Mesenchymal stem cell (in vitro differentiated cells and primary cell): ENCODE results near the gene OR6Q1. TPM values are rescaled to one million over a fixed set of nuclear protein-coding genes. Genes with fewer than 3 reads are reported as not detected.

ENCODE experiments used
- small RNA-seq: library from polyadenylated mRNA; stranded (forward); fragments of <200 nt; extraction: miRNeasy Mini kit (QIAGEN cat#:217004); gene quantifications from one replicate; pipeline ENCODE3, GENCODE V24; 2013; ENCODE audit warnings: low read depth

Gene OR6Q1

Small RNA genes lying within 50 kb of the gene (small RNA-seq; reads per million reads assigned to genes)
- gene RNU6-899P = not detected
